HCT116 (cell line): Measurements from ENCODE around the gene PANK4. TPM values are rescaled to one million over a fixed set of nuclear protein-coding genes. Genes with fewer than 3 reads are reported as not detected.

Experiments
- ATAC-seq: fragments of 200-7000 bp; cut with Tn5 transposase; 2 replicates; pipeline ENCODE4 v1.9.1; 2020; ENCODE audit warnings: mild to moderate bottlenecking, moderate library complexity
- BruUV-seq: library from RNA; stranded (reverse); fragments of 400-500 nt; replicated peaks from 2 replicates; lab custom pipeline; 2021; lab: Mats Ljungman, UMichigan
- CTCF ChIA-PET: fragments of 300-600 bp; sonication (Branson Sonifier 250); formaldehyde crosslinking; loops from one replicate; lab custom pipeline; 2021; ENCODE audit warnings: antibody characterized with exemption; lab: Charles Lee
- POLR2A ChIA-PET: fragments of 300-600, 350-600 bp; sonication (Branson Sonifier 250); formaldehyde crosslinking; loops from one replicate; lab custom pipeline; 2021; ENCODE audit warnings: antibody characterized with exemption; lab: Charles Lee
- RAD21 ChIA-PET, 2 experiments: fragments of 300-600 bp; sonication (Branson Sonifier 250); formaldehyde crosslinking; loops; one replicate each; lab custom pipeline; 2023; ENCODE audit warnings: low total read pairs in 2 of 2; ENCODE audit not compliant: uncharacterized antibody in 2 of 2, unreplicated experiment in 2 of 2, low non-redundant PET in 1 of 2; lab: Charles Lee
- DNase-seq: peaks from one replicate; pipeline ENCODE4 v3.0.0-alpha.2; 2010; ENCODE audit warnings: low read depth, low spot score
- H2AFZ ChIP-seq: fragments of 200-600 bp; shearing (Covaris generic), sonication (generic); 2 replicates; pipeline ENCODE4 v1.6.1; 2017; ENCODE audit warnings: low read depth, mixed run types, mixed read lengths, antibody characterized with exemption, low read length; ENCODE audit not compliant: poor library complexity, severe bottlenecking
- H3K27ac ChIP-seq: 2 replicates; pipeline ENCODE4 v1.5.1; 2012; ENCODE audit warnings: low read depth, low read length
- H3K27me3 ChIP-seq: fragments of 200-600 bp; sonication (generic); 2 replicates; pipeline ENCODE4 v1.6.1; 2016; ENCODE audit warnings: mixed run types, low read length, mixed read lengths; ENCODE audit not compliant: insufficient read depth
- H3K36me3 ChIP-seq, 2 experiments: fragments of 200-500 bp in 1 of 2; fragments of 200-600 bp in 1 of 2; sonication (Bioruptor generic) in 1 of 2; sonication (generic) in 1 of 2; 2 replicates each; pipeline versions ENCODE4 v1.5.1 to v1.6.1; 2014 to 2016; ENCODE audit warnings: low read length in 2 of 2, inconsistent platforms in 1 of 2, mixed read lengths in 1 of 2, mixed run types in 1 of 2; ENCODE audit not compliant: insufficient read depth in 2 of 2, control insufficient read depth in 1 of 2
- H3K4me1 ChIP-seq, 2 experiments: fragments of 200-600 bp in 1 of 2; sonication (generic) in 1 of 2; 2 replicates each; pipeline versions ENCODE4 v1.5.1 to v1.6.1; 2012 to 2017; ENCODE audit warnings: low read length in 2 of 2, inconsistent platforms in 1 of 2, mild to moderate bottlenecking in 1 of 2, mixed read lengths in 1 of 2, mixed run types in 1 of 2, moderate library complexity in 1 of 2; ENCODE audit not compliant: insufficient read depth in 2 of 2, control insufficient read depth in 1 of 2
- H3K4me2 ChIP-seq: fragments of 200-600 bp; sonication (generic); 2 replicates; pipeline ENCODE4 v1.6.1; 2017; ENCODE audit warnings: mixed run types, low read length, mixed read lengths
- H3K4me3 ChIP-seq, 2 experiments: fragments of 200-600 bp in 1 of 2; sonication (generic) in 1 of 2; replicated peaks in 1 of 2; 2 replicates each; pipeline ENCODE4 v1.5.1; 2011 to 2016; ENCODE audit warnings: low read length in 2 of 2, control low read depth in 1 of 2, low read depth in 1 of 2, mild to moderate bottlenecking in 1 of 2, mixed read lengths in 1 of 2, mixed run types in 1 of 2
- H3K79me2 ChIP-seq: fragments of 200-600 bp; sonication (generic); 2 replicates; pipeline ENCODE4 v1.6.1; 2017; ENCODE audit warnings: mild to moderate bottlenecking, mixed run types, low read length, moderate library complexity, mixed read lengths; ENCODE audit not compliant: insufficient read depth
- H3K9ac ChIP-seq: fragments of 200-600 bp; sonication (generic); 2 replicates; pipeline ENCODE4 v1.6.1; 2016; ENCODE audit warnings: low read length, mixed read lengths
- H3K9me2 ChIP-seq: fragments of 200-600 bp; sonication (generic), shearing (Covaris generic); 2 replicates; pipeline ENCODE4 v1.6.1; 2017; ENCODE audit warnings: mixed run types, mild to moderate bottlenecking, moderate library complexity; ENCODE audit not compliant: insufficient read depth
- H3K9me3 ChIP-seq, 2 experiments: fragments of 200-500 bp in 1 of 2; fragments of 200-600 bp in 1 of 2; sonication (Bioruptor generic) in 1 of 2; sonication (generic) in 1 of 2; 2 replicates each; pipeline ENCODE4 v1.6.1; 2014 to 2017; ENCODE audit warnings: low read length in 2 of 2, mixed read lengths in 2 of 2, inconsistent platforms in 1 of 2, low read depth in 1 of 2, mild to moderate bottlenecking in 1 of 2, mixed run types in 1 of 2, moderate library complexity in 1 of 2; ENCODE audit not compliant: control insufficient read depth in 1 of 2, insufficient read depth in 1 of 2
- H4K20me1 ChIP-seq: fragments of 200-600 bp; sonication (generic), shearing (Covaris generic); 2 replicates; pipeline ENCODE4 v1.6.1; 2017; ENCODE audit warnings: mixed run types, mild to moderate bottlenecking, moderate library complexity; ENCODE audit not compliant: insufficient read depth
- CBX3 ChIP-seq: IDR thresholded peaks from 2 replicates; pipeline ENCODE4 v1.6.1; 2012; ENCODE audit warnings: low read depth
- CEBPB ChIP-seq: IDR thresholded peaks from 2 replicates; pipeline ENCODE4 v1.6.1; 2012; ENCODE audit warnings: low read depth
- EGR1 ChIP-seq: IDR thresholded peaks from 2 replicates; pipeline ENCODE4 v1.6.1; 2012; ENCODE audit warnings: low read depth
- POLR2A ChIP-seq: IDR thresholded peaks from 2 replicates; pipeline ENCODE4 v1.7.0; 2011; ENCODE audit warnings: borderline replicate concordance; ENCODE audit not compliant: insufficient read depth, insufficient read length; ENCODE audit errors: extremely low read depth
- SP1 ChIP-seq: IDR thresholded peaks from 2 replicates; pipeline ENCODE4 v1.6.1; 2012; ENCODE audit warnings: low read depth
- YY1 ChIP-seq: IDR thresholded peaks from 2 replicates; pipeline ENCODE4 v1.6.1; 2011; ENCODE audit warnings: low read length, low read depth, moderate library complexity, mild to moderate bottlenecking; ENCODE audit not compliant: insufficient replicate concordance; ENCODE audit errors: extremely low read depth
- intact Hi-C: fragments of 100-400 bp; cut with micrococcal nuclease; formaldehyde crosslinking; loops from 2 replicates; pipeline ENCODE4 v1.10.0; 2022
- total RNA-seq: library from RNA; stranded (reverse); gene quantifications from one replicate; pipeline ENCODE4 v1.2.1, GENCODE V29; 2021; ENCODE audit not compliant: unreplicated experiment
- TF ChIP-seq, protein P1 (sequence below): IDR thresholded peaks from 2 replicates; pipeline ENCODE4 v1.6.1; 2012; ENCODE audit warnings: low read depth

The PANK4 gene
- total RNA-seq, 1 experiment from 2014 or later = 38.5 TPM

DNA sequence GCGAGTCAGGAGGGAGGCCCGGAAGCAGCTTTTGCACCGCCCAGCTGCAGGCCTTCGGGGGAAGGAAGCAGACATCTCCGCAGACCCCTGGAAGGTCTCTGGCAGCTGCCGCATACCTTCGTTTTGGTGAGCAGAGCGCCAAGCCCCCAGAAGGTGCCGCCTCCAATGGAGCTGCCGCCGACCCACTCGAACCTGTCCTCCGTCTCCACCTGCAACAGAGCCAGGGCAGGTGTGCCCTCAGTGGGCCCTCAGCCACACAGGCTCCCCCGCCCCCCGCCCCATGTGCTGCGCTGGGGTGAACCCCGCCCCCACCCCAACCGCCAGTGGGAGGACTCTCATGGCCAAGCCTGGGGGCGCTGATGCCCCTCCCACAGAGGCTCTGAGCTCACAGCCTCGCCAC, 6.2 kb downstream of the PANK4 start:
- DNase-seq = no peak
- Histone ChIP-seq H3K4me2 (no peak overlapping the region), H4K20me1 (peaks cover 6% of the 10 kb centered on the region; the same call in 1 of the 2 replicates), H3K27ac (no peak overlapping the region), H3K9me3 (no peaks in the 10 kb centered on the region), H3K9ac (no peak overlapping the region)
- TF ChIP-seq CBX3 = no peak
- no peak for TF ChIP-seq CEBPB
- TF ChIP-seq, protein P1, sequence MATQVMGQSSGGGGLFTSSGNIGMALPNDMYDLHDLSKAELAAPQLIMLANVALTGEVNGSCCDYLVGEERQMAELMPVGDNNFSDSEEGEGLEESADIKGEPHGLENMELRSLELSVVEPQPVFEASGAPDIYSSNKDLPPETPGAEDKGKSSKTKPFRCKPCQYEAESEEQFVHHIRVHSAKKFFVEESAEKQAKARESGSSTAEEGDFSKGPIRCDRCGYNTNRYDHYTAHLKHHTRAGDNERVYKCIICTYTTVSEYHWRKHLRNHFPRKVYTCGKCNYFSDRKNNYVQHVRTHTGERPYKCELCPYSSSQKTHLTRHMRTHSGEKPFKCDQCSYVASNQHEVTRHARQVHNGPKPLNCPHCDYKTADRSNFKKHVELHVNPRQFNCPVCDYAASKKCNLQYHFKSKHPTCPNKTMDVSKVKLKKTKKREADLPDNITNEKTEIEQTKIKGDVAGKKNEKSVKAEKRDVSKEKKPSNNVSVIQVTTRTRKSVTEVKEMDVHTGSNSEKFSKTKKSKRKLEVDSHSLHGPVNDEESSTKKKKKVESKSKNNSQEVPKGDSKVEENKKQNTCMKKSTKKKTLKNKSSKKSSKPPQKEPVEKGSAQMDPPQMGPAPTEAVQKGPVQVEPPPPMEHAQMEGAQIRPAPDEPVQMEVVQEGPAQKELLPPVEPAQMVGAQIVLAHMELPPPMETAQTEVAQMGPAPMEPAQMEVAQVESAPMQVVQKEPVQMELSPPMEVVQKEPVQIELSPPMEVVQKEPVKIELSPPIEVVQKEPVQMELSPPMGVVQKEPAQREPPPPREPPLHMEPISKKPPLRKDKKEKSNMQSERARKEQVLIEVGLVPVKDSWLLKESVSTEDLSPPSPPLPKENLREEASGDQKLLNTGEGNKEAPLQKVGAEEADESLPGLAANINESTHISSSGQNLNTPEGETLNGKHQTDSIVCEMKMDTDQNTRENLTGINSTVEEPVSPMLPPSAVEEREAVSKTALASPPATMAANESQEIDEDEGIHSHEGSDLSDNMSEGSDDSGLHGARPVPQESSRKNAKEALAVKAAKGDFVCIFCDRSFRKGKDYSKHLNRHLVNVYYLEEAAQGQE = no peak
- no peak for TF ChIP-seq YY1
- TF ChIP-seq POLR2A = no peak
- no peak for TF ChIP-seq SP1
- no peak for TF ChIP-seq EGR1
- TF ChIP-seq, all 23 proteins: peak for 0
- RAD21 ChIA-PET = no interaction called here
- Histone ChIP-seq H3K4me1 (peaks cover 7% of the 10 kb centered on the region in 2 experiments; a peak in 3 of 4 replicates), H3K27me3 (no peaks in the 10 kb centered on the region), H3K9me2 (no peaks in the 10 kb centered on the region), H3K79me2 (peaks cover 42% of the 10 kb centered on the region), H3K4me3 (no peak overlapping the region), H2AFZ (no peak overlapping the region), H3K36me3 (peaks cover 15 to 22% of the 10 kb centered on the region in 2 experiments; a peak in 3 of 4 replicates)
- CTCF ChIA-PET = no interaction called here
- POLR2A ChIA-PET = no interaction called here
- BruUV-seq = no TSS peak
- no peak for ATAC-seq
- intact Hi-C loops = no loop called here
